ENCODE measurements around the gene LSM14B. TPM values are rescaled to one million over a fixed set of nuclear protein-coding genes. Genes with fewer than 3 reads are reported as not detected.

LSM14B gene
- total RNA-seq, 1 experiment from 2014 or later = 82.4 TPM

DNA sequence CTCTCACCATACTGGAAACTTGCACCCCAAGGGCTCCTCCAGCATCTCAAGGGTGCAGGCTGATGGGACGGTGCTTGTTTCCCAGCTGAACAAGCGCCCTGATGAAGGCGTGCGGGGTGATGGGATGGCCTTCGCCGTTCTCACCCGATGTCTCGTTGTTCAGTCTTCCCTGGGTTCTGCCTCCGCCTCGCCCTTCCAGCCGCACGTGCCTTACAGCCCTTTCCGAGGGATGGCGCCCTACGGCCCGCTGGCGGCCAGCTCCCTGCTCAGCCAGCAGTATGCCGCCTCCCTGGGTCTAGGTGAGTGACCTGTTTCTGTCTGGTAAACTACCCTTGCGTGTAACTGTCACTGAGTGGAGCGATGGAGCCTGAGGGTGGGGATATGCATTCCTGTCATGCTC lies 3.9 kb downstream of the LSM14B start:
- Histone ChIP-seq H3K56ac (ENCODE audit: insufficient read length, low read depth, low read length) (no peak overlapping the region), H2BK5ac (ENCODE audit: insufficient read length, low read length) (no peak overlapping the region), H3K4ac (ENCODE audit: low read depth, low read length) (no peak overlapping the region), H4K20me1 (ENCODE audit: control insufficient read depth, insufficient read depth, insufficient read length) (peaks cover 3% of the 10 kb centered on the region), H4K5ac (ENCODE audit: insufficient read length, low read depth, low read length) (no peak overlapping the region), H3K14ac (ENCODE audit: insufficient read depth, low read length) (no peak overlapping the region), H2BK12ac (ENCODE audit: insufficient read length, low read depth, low read length) (no peak overlapping the region), H2BK120ac (ENCODE audit: low read depth, low read length, poor library complexity, severe bottlenecking) (no peak overlapping the region), H2AFZ (ENCODE audit: low read length) (no peak overlapping the region), H4K91ac (ENCODE audit: insufficient read length, low read depth, low read length) (no peak overlapping the region), H3K23ac (ENCODE audit: insufficient read length, low read depth, low read length) (no peak overlapping the region), H3K79me2 (ENCODE audit: insufficient read depth, low read length) (peaks cover 9% of the 10 kb centered on the region; the same call in 1 of the 2 replicates), H3K4me1 (ENCODE audit: insufficient read depth, low read length) (no peaks in the 10 kb centered on the region), H2AK5ac (ENCODE audit: insufficient read length, low read length) (no peak overlapping the region), H2BK15ac (ENCODE audit: low read depth, low read length) (no peak overlapping the region), H3K27ac (ENCODE audit: insufficient read length, low read depth, low read length) (no peak overlapping the region), H3K4me2 (ENCODE audit: insufficient read depth, insufficient read length, low read length) (no peak overlapping the region), H3K9me3 (ENCODE audit: control insufficient read depth, low read depth, low read length) (no peaks in the 10 kb centered on the region), H3K23me2 (ENCODE audit: insufficient read length, low read depth, low read length, poor library complexity, severe bottlenecking) (peaks cover 4% of the 10 kb centered on the region), H3K9ac (ENCODE audit: extremely low read depth, insufficient read length, low read length) (no peak overlapping the region), H3K27me3 (ENCODE audit: insufficient read depth, low read length) (no peaks in the 10 kb centered on the region), H2BK20ac (ENCODE audit: low read depth, low read length, poor library complexity, severe bottlenecking) (no peak overlapping the region), H3T11ph (ENCODE audit: low read length) (no peak overlapping the region), H3K79me1 (ENCODE audit: insufficient read depth, low read depth, low read length, poor library complexity, severe bottlenecking) (peaks cover 17% of the 10 kb centered on the region), H3K18ac (ENCODE audit: insufficient read length, low read depth, low read length) (no peak overlapping the region), H4K8ac (replicated peaks; ENCODE audit: insufficient read length, low read depth, low read length) (no peak overlapping the region)
- Mint-ChIP-seq H3K9me3 (no peaks in the 10 kb centered on the region), H3K27ac (no peak overlapping the region; a peak in 1 of 7 replicates), H3K4me3 (no peak overlapping the region), H3K27me3 (ENCODE audit: low read depth) (no peaks in the 10 kb centered on the region; the same call in 1 of the 2 replicates), H3K4me1 (peaks cover 14 to 15% of the 10 kb centered on the region in 2 experiments), H3K36me3 (ENCODE audit: insufficient read depth in 1 of 3, low read depth in 3 of 3) (peaks cover 59 to 76% (median 72%) of the 10 kb centered on the region in 3 experiments)
- TF ChIP-seq, protein P1, sequence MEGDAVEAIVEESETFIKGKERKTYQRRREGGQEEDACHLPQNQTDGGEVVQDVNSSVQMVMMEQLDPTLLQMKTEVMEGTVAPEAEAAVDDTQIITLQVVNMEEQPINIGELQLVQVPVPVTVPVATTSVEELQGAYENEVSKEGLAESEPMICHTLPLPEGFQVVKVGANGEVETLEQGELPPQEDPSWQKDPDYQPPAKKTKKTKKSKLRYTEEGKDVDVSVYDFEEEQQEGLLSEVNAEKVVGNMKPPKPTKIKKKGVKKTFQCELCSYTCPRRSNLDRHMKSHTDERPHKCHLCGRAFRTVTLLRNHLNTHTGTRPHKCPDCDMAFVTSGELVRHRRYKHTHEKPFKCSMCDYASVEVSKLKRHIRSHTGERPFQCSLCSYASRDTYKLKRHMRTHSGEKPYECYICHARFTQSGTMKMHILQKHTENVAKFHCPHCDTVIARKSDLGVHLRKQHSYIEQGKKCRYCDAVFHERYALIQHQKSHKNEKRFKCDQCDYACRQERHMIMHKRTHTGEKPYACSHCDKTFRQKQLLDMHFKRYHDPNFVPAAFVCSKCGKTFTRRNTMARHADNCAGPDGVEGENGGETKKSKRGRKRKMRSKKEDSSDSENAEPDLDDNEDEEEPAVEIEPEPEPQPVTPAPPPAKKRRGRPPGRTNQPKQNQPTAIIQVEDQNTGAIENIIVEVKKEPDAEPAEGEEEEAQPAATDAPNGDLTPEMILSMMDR (conservative IDR thresholded peaks at IDR 0.05) = no peak
- no peak for DNase-seq
- WGBS (ENCODE audit: extremely low coverage, insufficient read length, low lambda C conversion rate) = no CpG with 5 or more reads among the region's 20 CpGs

Data from H9 (cell line).